SU-DHL-6 (cell line): ENCODE results near the gene SLC9A1.

Experiments
- CTCF ChIP-seq: fragments of 200-600 bp; sonication (generic); IDR thresholded peaks from one replicate; pipeline ENCODE4 v1.5.1; 2017; ENCODE audit warnings: antibody characterized with exemption, mild to moderate bottlenecking, low read length, moderate library complexity; ENCODE audit not compliant: insufficient read depth, poor library complexity, severe bottlenecking
- EZH2phosphoT487 ChIP-seq: fragments of 200-600 bp; sonication (generic), shearing (Covaris generic); conservative IDR thresholded peaks from 2 replicates; pipeline ENCODE4 v1.6.1; 2018; ENCODE audit warnings: mild to moderate bottlenecking, antibody characterized with exemption, low read length, moderate library complexity, mixed read lengths

DNA sequence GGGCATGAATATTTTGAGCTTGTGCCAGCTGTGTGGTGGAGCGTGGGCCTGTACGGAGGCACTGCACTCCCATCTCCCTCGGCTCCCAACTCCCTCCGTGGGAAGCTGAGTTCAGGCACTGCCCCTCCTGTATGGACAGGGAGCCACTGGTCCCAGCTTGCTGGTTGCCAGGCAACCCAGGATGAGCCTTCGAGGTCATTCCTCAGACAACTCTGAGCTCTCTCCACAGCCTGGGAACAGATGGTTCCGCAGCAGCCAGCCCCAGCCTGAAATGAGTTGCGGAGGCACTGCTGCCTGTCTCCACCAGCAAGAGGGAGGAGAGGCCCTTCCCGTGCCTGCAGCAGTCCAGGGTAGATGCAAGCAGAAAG is 83.9 kb downstream of the SLC9A1 start:
- TF ChIP-seq CTCF (no peak), EZH2phosphoT487 (no peak)
